ENCODE results near the gene CRYBA2. TPM values are rescaled to one million over a fixed set of nuclear protein-coding genes. Genes with fewer than 3 reads are reported as not detected.

The CRYBA2 gene, protein sequence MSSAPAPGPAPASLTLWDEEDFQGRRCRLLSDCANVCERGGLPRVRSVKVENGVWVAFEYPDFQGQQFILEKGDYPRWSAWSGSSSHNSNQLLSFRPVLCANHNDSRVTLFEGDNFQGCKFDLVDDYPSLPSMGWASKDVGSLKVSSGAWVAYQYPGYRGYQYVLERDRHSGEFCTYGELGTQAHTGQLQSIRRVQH
- total RNA-seq (ENCODE audit: low replicate concordance): 77.3 and 179 TPM in 2 replicates
- long read RNA-seq, transcript CRYBA2-201 (4 exons, 893 nt): minor isoform, 7 of 38 reads
- long read RNA-seq, transcript CRYBA2-202 (5 exons, 708 nt): major isoform, 28 of 38 reads
- long read RNA-seq, partial matches to known transcripts: 1 of 38 reads
- long read RNA-seq, other reads (novel, unspliced or antisense): 1 of 38 reads

DNA sequence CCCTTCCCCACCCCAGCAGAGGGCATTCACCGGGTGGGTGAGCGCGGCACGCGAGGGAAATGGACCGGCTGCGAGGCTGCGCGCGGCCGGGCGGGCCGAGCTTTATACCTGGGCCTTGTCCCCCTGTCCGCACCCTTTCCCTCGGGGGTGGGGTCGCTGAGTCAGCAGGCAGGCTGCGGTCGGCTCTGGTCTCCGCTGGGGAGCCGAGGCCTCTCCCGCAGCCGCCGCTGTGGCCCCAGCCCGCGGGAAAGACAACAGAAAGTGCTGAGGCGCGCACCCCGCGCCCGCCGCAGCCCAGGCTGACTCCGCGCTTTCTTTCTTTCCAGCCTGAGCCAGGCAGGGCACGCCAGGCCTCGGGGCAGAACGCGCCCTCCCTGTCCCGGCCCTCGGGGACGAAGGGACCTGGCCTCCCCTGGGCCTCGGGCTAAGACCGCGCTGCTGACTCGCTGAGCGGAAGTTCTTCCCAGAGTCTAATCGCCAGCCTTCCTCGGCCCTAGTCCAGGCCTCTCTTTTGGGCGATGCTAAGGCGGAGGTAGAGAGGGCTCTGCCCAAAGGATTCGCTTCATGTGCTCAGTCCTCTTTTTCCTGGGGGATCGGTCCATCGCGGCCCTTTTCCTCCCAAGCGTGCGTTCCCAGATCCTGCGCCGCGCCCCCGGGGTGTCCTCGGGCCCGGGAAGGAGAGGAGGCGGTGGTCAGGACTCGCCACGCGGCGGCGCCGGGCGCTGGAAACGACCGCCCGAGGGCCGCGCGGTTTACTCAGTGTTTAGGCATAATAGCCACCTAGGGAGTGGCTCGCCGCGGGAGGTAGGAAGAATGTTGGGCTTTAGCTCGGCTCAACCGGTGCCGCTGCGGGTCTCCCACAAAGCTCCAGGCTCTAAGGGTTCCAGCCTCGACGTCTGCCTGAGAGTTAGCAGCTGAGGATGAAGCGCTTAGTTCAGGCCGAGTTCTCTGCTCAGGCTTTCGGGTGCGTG, at the start of gene CRYBA2:
CRYBA2 (minus strand) TSS at position 78 of the 971 bp plus-strand sequence. CDS start 246 bp downstream, outside the sequence.
- Mint-ChIP-seq H3K27me3 (peaks cover 91% of the 10 kb centered on the region), H3K27ac (peak within 1 kb of the TSS; percentile 58), H3K36me3 (no peaks in the 10 kb centered on the region), H3K9me3 (no peaks in the 10 kb centered on the region), H3K4me3 (peak within 1 kb of the TSS; percentile 63), H3K4me1 (ENCODE audit: unreplicated experiment) (no peaks in the 10 kb centered on the region)
- TF ChIP-seq, protein P1, sequence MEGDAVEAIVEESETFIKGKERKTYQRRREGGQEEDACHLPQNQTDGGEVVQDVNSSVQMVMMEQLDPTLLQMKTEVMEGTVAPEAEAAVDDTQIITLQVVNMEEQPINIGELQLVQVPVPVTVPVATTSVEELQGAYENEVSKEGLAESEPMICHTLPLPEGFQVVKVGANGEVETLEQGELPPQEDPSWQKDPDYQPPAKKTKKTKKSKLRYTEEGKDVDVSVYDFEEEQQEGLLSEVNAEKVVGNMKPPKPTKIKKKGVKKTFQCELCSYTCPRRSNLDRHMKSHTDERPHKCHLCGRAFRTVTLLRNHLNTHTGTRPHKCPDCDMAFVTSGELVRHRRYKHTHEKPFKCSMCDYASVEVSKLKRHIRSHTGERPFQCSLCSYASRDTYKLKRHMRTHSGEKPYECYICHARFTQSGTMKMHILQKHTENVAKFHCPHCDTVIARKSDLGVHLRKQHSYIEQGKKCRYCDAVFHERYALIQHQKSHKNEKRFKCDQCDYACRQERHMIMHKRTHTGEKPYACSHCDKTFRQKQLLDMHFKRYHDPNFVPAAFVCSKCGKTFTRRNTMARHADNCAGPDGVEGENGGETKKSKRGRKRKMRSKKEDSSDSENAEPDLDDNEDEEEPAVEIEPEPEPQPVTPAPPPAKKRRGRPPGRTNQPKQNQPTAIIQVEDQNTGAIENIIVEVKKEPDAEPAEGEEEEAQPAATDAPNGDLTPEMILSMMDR (conservative IDR thresholded peaks at IDR 0.05): no peak
- peak; percentile 71 for DNase-seq (ENCODE audit: extremely low spot score, unreplicated experiment)

DNA sequence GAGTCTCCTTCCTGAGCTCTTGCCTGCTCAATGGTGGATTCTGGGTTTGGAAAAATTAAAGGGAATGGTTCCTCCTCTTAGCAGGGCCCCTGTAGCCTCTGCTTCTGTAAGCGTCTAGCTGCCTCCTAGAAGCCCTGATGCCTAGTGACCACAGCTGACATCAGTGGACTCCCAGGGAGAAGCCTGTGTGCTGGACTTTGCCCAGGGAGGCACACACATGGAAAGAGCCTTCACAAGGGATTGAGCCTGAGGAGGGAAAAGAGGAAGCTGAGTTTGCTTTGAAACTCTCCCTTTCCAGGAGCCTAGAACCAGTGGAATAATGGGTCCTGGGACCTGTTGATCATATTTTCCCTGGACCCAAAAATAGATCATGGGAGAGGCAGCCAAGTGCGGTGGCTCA, 49.5 kb upstream of the CRYBA2 start:
- Mint-ChIP-seq H3K9me3 (no peaks in the 10 kb centered on the region), H3K27me3 (peaks cover 79% of the 10 kb centered on the region), H3K4me3 (no peak overlapping the region), H3K36me3 (no peaks in the 10 kb centered on the region), H3K4me1 (ENCODE audit: unreplicated experiment) (peaks cover 5% of the 10 kb centered on the region), H3K27ac (no peak overlapping the region)
- TF ChIP-seq, protein P1 (conservative IDR thresholded peaks at IDR 0.05): no peak
- no peak for DNase-seq (ENCODE audit: extremely low spot score, unreplicated experiment)

DNA sequence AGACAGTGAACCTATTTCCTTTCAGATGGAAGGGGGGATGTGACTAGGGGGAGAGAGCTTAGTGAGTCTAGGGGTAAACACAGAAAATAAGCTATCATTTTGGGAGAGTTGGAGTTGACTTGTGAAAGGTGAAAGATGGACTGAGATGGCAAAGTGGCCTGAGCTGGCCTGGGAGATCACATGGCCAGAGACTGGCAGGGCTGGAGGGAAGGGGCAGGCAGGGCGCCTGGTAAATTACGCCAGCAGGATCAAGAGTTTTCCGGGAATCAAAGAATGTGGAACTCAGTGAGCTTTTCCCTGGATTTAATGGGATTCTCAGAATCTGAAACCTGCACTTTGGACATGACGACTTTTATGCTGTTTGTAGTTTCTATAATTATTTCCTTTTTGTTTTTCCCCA, 48.9 kb upstream of the CRYBA2 start:
- Mint-ChIP-seq H3K9me3 (no peaks in the 10 kb centered on the region), H3K27ac (no peak overlapping the region), H3K36me3 (no peaks in the 10 kb centered on the region), H3K4me3 (no peak overlapping the region), H3K27me3 (peaks cover 79% of the 10 kb centered on the region), H3K4me1 (ENCODE audit: unreplicated experiment) (peaks cover 5% of the 10 kb centered on the region)
- TF ChIP-seq, protein P1 (conservative IDR thresholded peaks at IDR 0.05): no peak
- no peak for DNase-seq (ENCODE audit: extremely low spot score, unreplicated experiment)

DNA sequence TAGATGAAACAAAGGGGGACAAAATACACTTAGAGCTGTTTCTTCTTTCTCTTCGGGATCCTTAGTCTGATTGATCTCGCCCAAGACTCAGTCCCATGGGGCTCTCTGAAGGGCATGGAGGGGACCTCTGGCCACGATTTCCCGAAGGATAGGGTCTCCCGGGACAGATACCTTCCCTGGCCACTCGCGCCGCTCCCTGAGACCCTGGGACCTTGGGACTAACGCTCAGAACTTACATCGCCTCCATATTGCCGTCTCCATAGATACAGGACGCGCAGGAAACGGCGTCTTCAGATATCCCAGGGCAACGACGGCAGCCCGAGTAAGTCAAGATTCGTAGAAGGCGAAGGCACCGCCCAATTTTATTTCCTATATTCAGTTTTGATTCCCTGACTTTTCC, 48.0 kb upstream of the CRYBA2 start, which contains the start of gene CFAP65:
CFAP65 (minus strand) TSS at position 265 of the 400 bp plus-strand sequence. CDS start 2,468 bp downstream, outside the sequence.
- peak within 1 kb of the TSS; percentile 91 for H3K4me3 Mint-ChIP-seq
- peaks cover 5% of the 10 kb centered on the region for H3K4me1 Mint-ChIP-seq (ENCODE audit: unreplicated experiment)
- no peaks in the 10 kb centered on the region for H3K36me3 Mint-ChIP-seq
- no peaks in the 10 kb centered on the region for H3K9me3 Mint-ChIP-seq
- H3K27ac Mint-ChIP-seq: no peak within 1 kb of the TSS
- H3K27me3 Mint-ChIP-seq: peaks cover 82% of the 10 kb centered on the region
- no peak for DNase-seq (ENCODE audit: extremely low spot score, unreplicated experiment)
- TF ChIP-seq, protein P1 (conservative IDR thresholded peaks at IDR 0.05): no peak

DNA sequence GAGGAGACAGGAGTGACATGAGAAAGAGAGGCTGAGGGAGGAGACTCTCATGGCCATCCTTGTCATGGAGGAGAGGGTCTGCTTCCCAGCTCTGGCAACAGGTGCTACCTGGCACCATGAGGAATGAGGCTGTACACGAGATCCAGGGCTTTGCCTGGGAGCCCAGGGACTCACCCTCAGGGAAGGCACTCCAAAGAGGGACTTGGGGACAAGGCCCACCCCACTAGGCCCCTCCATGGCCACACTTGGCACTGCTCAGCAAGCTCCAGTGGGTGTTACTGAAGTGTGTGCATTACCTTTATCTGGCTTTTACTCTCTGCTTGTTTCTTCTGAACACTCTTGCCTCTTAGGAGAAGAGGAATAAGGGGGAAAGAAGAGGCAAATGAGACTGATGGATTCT, 45.4 kb upstream of the CRYBA2 start:
- TF ChIP-seq, protein P1 (conservative IDR thresholded peaks at IDR 0.05): no peak
- Mint-ChIP-seq H3K9me3 (no peaks in the 10 kb centered on the region), H3K27ac (no peak overlapping the region), H3K36me3 (no peaks in the 10 kb centered on the region), H3K4me1 (ENCODE audit: unreplicated experiment) (peaks cover 5% of the 10 kb centered on the region), H3K4me3 (no peak overlapping the region), H3K27me3 (peaks cover 95% of the 10 kb centered on the region)
- DNase-seq (ENCODE audit: extremely low spot score, unreplicated experiment): no peak

Data from type B pancreatic cell (in vitro differentiated cells).